Kidney capillary endothelial cell (primary cell): ENCODE results near the gene TRIM69.
A peak's percentile ranks its signal among the peaks of the same experiment; 100 is the strongest.
"Not testable (repeated sequence)": the region's sequence is repeated elsewhere in the genome, so short reads cannot be mapped to it uniquely, and the experiment has no call there.

Experiments used
- DNase-seq: peaks from one replicate; pipeline ENCODE4 v3.0.0-alpha.2; 2018; ENCODE audit warnings: low spot score

The TRIM69 gene

DNA sequence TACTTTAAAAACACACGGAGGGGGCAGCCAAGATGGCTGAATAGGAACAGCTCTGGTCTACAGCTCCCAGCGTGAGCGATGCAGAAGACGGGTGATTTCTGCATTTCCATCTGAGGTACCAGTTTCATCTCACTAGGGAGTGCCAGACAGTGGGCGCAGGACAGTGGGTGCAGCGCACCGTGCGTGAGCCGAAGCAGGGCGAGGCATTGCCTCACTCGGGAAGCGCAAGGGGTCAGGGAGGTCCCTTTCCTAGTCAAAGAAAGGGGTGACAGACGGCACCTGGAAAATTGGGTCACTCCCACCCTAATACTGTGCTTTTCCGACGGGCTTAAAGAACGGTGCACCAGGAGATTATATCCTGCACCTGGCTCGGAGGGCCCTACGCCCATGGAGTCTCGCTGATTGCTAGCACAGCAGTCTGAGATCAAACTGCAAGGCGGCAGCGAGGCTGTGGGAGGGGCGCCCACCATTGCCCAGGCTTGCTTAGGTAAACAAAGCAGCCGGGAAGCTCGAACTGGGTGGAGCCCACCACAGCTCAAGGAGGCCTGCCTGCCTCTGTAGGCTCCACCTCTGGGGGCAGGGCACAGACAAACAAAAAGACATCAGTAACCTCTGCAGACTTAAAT is 3.0 kb downstream of the TRIM69 start:
- DNase-seq, result not testable (repeated sequence)

DNA sequence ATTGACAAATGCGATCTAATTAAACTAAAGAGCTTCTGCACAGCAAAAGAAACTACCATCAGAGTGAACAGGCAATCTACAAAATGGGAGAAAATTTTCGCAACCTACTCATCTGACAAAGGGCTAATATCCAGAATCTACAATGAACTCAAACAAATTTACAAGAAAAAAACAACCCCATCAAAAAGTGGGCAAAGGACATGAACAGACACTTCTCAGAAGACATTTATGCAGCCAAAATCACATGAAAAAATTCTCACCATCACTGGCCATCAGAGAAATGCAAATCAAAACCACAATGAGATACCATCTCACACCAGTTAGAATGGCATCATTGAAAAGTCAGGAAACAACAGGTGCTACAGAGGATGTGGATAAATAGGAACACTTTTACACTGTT is 7.1 kb downstream of the TRIM69 start:
- not testable (repeated sequence) for DNase-seq

DNA sequence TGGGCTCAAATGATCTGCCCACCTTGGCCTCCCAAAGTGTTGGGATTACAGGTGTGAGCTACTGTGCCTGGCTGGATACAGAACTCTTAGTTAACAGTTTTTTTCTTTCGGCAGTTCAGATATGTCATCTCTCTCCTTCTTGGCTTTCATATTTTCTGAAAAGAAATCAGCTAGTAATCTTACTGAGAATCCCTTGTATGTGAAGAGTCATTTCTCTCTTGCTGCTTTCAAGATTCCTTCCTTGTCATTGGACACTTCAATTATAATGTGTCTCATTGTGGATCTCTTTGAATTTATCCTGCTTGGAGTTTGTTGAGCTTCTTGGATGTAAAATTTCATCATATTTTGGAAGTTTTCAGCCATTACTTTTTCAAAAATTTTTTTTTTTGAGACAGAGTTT is 17.0 kb downstream of the TRIM69 start:
- no peak for DNase-seq

DNA sequence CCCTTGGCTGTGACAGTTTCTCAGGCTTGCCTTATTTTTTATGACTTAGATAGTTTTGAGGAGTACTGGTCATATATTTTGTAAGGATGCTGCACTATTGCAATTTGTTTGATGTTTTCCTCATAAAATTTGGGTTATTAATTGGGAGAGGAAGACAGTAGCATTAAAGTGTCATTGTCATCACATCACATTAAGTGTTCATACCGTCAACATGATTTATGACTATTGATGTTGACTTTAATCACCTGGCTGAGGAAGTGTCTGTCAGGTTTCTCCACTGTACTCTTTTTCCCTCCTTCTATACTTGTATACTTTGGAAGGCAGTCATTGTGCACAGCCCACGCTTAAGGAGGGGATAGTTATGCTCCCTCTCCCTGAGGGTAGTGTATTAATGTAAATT is 26.9 kb downstream of the TRIM69 start:
- DNase-seq, result no peak

DNA sequence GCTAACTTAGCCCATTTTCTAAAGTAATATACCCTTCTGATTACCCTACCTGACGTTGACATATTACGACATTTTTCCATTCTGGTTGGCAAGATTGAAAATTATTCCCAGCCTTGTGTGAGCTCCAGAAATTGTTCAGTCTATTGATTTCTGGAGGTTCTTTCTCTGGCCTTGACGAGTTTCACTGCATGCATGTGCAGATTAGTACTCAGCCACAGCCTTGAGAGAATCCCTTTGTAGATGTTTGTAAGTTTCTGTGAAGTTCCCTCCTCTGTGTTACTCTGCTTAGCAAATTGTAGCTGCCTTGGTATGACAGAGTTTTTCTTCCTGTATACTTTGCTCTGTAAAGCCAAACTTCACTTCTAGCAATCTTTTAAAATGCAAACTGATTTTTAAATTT is 27.5 kb downstream of the TRIM69 start:
- DNase-seq, result no peak

DNA sequence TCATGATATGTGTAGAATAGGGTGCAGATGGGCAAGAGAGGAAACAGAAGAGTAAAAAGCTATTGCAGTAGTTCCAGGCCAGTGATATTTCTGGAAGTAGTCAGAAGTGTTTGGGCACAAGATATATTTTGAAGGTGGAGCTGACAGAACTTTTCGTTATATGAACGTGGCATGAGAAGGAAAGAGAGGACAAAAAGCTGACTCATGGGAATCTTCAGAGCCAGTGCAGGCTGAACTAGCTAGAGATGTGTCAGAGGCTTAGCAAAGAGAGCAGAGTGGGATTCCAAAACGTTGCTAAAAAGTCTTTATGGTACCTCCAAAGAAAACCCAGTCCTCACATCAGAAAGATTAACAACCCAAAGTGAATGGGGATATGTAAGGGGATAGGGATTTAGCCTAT is 28.7 kb downstream of the TRIM69 start:
- no peak for DNase-seq

DNA sequence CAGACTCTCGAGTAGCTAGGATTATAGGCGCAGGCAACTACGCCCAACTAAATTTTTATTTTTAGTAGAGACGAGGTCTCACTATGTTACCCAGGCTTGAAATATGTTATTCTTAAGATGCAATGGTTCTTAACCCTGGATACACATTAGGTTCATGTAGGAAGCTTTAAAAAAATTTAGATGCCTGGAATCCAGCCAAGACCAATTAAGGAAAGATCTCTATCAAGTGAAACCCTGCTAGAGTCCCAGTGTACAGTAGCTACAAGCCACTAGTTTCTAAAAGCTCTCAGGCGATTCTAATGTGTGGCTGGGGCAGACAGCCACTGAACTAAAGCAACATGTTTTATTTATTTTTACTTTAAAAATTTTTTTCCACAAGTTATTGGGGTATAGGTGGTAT is 33.2 kb downstream of the TRIM69 start:
- DNase-seq, result no peak

DNA sequence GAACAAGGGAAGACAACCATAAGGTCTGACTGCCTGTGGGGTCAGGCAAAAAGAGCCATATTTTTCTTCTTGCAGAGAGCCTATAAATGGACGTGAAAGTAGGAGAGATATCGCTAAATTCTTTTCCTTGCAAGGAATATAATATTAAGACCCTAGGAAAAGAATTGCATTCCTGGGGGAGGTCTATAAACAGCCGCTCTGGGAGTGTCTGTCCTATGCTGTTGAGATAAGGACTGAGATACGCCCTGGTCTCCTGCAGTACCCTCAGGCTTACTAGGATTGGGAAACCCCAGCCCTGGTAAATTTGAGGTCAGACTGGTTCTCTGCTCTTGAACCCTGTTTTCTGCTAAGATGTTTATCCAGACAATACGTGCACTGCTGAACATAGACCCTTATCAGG is 34.4 kb downstream of the TRIM69 start:
- DNase-seq, result not testable (repeated sequence)

DNA sequence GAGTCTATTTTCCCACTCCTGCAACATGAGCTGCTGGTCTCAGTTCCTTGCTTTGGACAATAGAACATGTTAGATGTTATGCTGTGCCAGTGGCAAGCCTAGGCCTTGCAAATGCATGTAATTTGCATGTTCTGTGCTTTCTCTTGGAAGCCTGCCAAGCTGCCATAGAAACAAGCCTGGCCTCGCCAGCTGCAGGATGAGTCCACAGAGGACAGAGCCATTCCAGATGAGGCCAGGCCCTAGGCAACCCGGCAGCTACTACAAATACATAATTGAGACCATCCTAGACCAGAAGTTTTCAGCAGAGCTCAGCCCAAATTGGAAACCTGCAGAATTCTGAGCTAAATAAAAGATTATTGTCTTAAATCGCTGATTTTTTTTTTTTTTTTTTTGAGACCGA is 39.6 kb downstream of the TRIM69 start:
- DNase-seq, result peak; percentile 21

DNA sequence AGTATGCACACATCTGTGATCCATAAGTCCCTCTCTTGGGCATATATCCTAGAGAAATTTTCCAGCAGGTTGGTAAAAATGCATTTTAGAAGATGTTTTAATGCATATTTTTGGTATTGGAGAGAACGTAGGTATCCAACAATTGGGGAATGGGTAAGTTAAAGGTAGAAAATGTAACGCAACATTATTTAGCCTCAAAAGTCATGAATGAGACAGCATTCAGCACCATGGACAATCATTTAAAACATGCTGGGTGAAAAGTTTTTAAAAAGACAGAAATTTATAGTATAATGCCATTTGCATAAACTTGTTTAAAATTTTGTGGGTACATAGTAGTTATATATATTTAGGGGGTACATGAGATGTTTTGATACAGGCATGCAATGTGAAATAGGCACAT is 43.4 kb downstream of the TRIM69 start:
- DNase-seq, result no peak

DNA sequence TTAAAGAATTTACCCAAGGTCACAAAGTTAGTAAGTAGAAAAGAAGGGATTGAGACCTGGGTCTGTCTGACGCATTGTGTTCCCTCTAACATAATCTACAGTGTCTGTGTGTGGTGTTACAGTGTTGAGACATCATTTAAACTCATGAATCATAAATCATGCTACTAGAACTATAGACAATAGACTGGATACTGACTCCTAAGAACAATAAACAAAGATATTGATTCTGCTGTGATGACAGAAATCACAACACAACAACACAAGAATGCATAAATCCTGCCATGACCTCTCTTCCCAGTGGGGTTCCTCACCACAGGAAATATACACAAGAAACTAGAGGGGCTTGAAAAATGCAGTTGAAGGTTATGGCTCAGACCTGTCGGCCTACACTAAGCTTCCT is 44.3 kb downstream of the TRIM69 start:
- no peak for DNase-seq

DNA sequence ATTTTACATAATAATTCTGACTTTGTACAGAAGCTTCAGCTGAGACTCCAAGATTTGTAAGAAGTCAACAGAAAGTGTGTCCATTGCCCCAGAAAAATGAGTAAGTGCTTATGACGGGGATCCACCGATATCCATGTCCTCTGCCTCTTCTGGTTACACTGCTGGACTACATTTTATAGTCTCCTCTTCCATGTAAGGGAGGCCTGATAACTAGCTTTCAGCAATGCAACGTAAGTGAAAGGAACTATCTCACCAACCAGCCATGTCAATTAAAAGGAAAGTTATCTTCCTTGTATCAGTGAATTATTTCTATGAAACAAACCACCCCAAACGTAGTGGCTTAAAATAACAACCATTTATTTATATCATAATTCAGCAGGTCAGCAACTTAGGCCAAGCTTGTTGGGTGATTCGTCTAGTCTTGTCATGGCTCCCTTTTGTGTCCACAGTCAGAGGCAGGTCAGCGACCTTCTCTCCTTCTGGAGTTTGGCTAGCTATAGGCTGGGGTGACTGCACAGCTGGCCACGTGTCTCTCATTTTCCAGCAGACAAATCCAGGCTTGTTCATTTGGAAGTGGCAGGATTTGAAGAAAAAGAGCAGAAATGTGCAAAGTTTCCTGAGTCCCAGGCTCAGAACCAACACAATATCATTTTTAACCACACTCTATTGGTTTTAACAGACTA is 44.9 kb downstream of the TRIM69 start:
- DNase-seq, result no peak

DNA sequence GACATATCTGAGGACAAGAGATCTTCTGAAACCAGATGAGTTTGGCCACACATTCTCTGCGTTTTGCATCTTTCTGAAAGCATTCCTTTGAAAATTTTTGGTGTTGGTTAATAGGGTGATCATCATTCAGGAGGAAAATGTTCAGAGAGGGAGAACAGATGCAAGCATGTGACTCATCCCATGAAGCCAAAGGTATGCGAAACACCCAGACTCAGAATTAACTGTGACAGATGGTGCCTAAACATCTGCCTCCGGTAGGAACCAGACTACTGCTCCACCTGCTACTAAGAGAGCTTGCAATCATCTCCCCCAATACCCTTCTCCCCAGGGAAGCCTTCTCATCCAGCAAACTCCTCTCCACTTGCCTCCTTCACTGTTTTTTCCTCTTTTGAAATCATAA is 46.2 kb downstream of the TRIM69 start:
- DNase-seq, result no peak

DNA sequence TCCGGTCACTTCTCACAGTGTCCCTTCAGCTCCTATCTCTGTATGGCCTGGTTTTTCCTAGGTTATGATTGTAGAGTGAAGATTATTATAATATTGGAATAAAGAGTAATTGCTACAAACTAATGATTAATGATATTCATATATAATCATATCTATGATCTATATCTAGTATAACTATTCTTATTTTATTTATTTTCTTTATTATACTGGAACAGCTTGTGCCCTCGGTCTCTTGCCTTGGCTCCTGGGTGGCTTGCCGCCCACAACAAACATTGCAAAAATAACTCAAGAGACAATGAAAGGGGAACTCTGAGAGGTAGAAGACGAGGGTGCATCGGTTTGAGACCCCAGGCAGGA is 48.6 kb downstream of the TRIM69 start:
- not testable (repeated sequence) for DNase-seq

DNA sequence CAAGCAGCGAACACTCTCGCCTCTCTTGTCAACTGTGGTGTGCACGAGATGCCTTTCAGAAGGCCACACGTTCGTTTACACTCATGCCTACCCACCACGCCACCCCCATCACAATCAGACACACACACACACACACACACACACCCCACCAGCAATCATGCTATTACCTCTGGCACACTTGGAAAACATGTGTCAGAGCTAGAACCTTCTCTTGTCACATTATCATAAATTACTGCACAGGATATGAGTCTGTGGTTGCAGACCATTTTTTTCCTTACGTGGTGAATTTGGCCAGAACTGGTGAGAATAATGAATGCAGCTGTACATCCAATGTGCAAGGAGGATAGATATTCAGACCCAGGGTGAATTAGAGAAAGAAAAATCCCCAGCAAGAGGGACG is 52.4 kb downstream of the TRIM69 start:
- peak; percentile 56 for DNase-seq

DNA sequence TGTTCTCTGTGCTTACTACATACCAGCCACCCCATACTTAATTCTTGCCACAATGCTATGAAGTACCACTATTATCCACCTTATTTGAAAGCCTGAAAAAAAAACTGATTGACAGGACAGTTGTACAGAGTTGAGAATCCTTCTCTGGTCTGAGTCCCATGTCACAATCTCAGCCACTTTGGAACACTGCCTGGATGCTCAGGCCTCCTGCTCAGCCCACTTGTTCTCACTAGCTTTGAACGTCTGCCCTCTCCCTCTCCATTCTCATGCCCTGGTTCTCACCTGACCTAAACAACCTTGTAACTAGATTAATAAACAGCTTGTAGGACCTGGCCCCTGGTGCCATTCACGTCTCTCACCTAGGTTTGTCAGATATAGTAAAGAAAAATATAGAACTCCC is 53.9 kb downstream of the TRIM69 start:
- no peak for DNase-seq

DNA sequence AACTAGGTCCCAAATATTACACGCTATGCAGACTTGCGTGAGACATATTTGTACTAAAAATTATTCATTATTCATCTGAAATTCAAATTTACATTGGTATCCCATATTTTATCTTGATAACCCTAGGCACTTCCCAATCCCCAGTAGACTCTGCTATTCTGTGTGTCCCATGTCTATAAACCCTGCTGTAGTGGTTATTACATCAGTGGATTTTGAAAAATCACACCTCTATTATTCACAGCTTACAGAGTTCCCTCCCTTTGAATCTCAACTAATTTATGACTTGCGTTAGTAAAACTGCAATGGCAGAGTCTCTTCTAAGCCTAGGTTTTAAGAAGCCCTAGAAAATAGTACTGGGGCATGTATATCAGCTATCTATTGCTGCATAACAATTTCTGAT is 54.3 kb downstream of the TRIM69 start:
- no peak for DNase-seq

DNA sequence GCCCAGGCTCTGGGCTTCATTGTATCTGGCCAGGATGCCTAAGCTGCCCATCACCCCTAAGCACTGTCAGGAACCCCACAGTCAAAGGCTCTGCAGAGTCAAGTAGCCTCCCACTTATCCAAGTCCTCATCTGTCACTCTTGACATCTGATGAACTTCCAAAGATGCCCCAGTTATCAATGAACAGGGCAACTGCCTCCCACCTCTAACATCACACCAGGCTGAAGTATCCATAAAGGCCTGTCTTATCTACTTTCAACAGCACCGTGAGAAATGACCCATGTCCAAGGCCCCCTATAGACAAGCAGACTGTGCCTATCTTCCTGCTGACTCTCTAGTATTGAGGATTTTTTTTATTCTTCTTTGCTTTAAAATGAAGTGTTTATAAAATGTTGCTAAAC is 56.4 kb downstream of the TRIM69 start:
- peak; percentile 47 for DNase-seq

DNA sequence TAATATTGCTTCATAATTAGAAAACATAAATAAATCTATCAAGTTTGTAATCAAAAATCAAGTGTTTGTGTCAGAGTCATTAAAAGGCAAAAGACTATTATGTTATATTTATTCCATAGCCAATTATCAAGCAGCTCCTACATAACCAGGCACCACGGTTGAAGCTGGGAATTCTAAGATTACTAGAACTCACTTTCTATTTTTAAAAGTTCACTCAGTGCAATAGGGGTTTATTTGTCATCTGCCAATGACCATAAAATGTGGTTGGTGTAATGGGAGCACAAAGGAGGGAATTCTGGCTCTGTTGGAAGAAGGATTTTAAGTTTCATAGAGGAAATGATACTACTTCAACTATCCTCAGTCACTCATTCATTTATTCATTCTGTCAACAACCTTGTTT is 57.7 kb downstream of the TRIM69 start:
- DNase-seq, result no peak

DNA sequence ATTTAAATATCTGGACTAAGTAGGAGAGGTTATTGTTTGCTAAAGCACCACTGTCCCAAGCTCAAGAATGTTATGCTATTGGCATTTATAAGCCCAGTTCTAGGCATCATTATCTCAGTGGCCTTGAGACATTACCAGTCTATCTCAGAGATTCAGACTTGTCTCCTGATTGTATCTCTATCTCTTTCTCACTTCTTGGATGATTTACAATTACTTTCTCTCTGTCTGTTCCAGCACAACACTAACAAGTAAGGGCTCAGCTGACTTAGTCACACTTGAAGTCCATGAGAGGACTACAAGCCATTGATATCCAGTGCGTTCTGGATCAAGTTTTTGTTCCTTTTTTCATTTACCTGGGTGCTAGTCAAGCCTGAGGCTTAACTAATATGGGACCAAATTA is 60.2 kb downstream of the TRIM69 start:
- no peak for DNase-seq

DNA sequence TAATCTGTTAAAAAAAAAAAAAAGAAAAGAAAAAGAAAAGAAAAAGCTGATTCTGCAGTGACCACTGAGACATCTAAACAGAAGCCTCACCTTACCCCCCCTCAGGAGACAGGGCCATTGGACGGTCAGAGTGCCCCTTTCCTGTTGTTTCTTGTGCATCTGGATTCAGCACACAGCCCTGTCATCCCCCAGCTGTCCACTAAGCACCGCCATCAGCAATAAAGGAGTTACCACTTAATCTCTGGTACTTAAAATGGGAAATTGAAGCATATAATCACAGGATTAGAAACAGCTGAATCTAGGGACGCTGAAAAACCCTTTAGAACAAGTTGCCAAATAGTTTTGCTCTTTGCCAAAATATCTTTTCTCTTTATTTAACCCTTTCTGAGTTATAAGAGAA is 62.5 kb downstream of the TRIM69 start:
- DNase-seq, result no peak

DNA sequence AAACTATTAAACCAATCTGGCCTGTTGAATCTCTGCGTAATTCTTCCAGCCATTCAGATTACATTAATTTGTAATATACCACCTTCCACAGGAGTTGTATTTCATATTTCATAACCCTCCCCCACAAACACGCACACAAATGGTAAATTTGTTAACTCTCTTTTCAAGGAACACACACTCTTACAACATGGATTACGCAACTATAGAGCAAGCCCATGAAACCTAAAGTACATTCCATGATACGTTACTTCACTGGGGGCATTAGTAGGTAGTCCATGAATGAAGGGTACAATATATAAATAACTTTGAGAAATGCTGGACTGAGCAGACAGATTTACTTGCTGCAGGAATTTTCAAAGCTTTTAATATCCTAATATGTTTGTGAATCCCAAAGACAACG is 65.0 kb downstream of the TRIM69 start:
- DNase-seq, result no peak

DNA sequence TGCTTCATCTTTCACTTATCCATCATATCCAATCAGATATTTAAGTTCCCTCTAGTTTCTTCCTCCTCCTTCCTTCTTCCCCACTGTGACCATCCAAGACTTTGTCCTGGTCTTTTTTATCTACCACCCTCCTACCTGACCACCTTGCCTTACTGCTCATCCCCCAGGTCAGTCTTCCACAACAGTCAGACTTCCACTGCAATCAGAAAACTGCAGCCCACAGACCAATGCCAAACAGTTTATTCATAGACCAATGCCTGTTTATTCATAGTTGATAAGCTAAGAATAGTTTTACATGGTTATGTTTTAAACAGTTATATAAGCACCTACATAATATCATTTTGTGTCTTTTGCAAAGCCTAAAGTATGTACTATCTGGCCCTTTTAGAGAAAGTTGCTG is 65.5 kb downstream of the TRIM69 start:
- no peak for DNase-seq

DNA sequence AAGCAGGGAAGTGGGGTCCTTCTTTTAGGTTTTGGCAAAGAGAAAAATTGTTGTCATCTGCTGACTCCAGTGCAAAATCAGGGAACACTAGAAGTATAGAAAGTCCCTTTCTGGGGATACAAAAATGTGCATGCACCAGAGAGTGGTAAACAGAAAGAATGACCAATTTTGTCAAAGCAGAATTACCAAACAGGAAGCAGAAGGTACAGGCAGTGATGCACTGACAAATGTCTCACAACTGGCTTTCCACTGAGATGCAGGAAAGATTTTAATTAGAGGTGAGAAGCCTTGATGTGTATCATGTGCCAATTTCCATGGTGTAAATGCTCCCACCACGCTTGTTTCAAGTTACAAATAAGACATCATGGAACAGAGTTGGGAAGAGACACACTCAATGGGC is 66.0 kb downstream of the TRIM69 start:
- DNase-seq, result no peak
